IPS-18c (cell line): ENCODE measurements around the gene B3GNT2.
"Not testable (repeated sequence)": the region's sequence is repeated elsewhere in the genome, so short reads cannot be mapped to it uniquely, and the experiment has no call there.

Experiments
- H3K4me3 ChIP-seq: 2 replicates; pipeline ENCODE4 v1.7.0; 2013; ENCODE audit warnings: low read depth, mild to moderate bottlenecking, low read length, moderate library complexity; ENCODE audit not compliant: insufficient read depth
- H3K9me3 ChIP-seq: one replicate; pipeline ENCODE4 v1.6.1; 2013; ENCODE audit warnings: mild to moderate bottlenecking, low read length, moderate library complexity; ENCODE audit not compliant: control insufficient read depth, insufficient read depth

The B3GNT2 gene

DNA sequence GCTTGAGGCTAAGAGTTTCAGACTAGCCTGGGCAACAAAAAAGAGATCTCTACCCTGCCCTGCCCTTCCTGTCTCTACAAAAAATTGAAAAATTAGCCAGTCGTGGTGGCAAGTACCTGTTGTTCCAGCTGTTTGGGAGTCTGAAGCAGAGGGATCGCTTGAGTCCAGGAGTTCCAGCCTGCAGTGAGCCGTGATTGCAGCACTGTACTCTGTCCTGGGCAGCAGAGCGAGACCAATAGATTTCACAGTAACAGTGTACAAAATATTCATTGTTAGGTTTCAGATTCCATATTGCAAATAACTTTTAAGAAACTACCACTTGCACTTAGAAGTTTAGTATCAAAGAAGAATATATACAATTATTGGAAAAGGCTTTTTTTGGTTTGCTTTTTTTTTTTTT is 54.3 kb downstream of the B3GNT2 start:
- H3K4me3 ChIP-seq = no peak overlapping the region
- H3K9me3 ChIP-seq = no peaks in the 10 kb centered on the region

- H3K9me3 ChIP-seq = no peaks in the 10 kb centered on the region
- H3K4me3 ChIP-seq = no peak overlapping the region
Measured at GRCh38 chr2:62254424-62255266, 58.7 kb downstream of the B3GNT2 start.

DNA sequence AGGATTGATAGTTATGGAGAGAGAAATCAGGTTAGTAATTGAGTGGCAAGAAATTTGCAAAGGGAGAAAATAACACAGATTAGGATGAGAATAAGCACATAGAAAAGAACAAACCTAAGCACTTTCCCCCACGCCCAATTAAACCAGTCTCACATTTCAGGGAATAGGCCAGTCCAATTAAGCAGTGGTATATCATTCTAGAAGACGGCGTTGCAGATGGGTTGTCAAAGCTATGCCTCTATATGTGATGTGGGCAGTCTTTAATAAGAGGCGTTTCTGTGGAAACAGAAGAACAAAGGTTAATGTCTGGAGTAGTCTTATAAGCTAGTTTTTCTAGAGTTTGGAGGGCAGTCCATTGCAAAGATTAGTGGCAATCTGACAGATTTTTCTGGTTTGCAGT is 61.6 kb downstream of the B3GNT2 start:
- no peak overlapping the region for H3K4me3 ChIP-seq
- H3K9me3 ChIP-seq = no peaks in the 10 kb centered on the region

DNA sequence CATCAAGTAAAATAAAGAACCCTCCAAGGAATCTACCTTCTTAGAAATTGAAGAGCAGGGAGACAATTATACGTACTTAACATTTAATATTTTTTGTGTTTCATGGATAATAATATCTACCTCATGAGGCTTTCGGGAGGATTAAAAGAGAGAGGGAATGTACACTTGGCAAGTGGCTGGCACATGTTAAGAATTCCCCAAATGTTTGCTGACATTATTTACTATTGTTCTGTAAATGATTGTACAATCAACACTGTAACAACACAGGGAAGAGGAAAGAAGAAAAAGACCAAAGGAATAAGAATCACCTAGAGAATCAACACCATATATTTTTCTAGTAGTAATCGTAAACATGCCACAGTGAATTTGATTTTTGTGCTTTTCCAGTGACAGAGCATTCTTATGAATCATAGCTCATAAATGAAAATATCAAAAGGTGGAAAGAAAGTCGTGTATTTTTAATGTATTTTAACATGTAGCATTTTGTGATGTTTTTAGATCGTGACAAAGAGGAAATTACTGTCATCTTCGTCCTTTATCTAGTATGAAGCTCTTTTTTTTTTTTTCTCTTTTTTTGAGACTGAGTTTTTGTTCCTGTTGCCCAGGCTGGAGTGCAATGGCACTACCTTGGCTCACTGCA is 67.3 kb downstream of the B3GNT2 start:
- no peak overlapping the region for H3K4me3 ChIP-seq
- H3K9me3 ChIP-seq = no peaks in the 10 kb centered on the region

DNA sequence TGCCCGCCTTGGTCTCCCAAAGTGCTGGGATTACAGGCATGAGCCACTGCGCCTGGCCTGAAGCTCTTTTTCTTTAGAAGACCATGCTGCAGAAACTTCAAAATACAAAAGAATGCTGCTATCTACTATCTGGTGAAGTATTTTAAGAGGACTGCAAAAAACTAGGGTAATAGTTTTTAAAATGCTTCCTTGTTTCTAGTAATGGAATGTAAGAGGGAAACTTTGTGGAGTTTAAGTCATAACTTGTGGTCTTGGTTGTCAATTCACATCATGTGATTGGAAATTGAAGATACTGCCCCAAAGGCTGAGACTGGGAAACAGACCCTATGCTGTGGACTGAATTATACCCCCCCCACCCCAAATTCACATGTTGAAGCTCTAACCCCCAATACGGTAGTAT is 68.3 kb downstream of the B3GNT2 start:
- Histone ChIP-seq H3K4me3 (no peak overlapping the region), H3K9me3 (no peaks in the 10 kb centered on the region)

DNA sequence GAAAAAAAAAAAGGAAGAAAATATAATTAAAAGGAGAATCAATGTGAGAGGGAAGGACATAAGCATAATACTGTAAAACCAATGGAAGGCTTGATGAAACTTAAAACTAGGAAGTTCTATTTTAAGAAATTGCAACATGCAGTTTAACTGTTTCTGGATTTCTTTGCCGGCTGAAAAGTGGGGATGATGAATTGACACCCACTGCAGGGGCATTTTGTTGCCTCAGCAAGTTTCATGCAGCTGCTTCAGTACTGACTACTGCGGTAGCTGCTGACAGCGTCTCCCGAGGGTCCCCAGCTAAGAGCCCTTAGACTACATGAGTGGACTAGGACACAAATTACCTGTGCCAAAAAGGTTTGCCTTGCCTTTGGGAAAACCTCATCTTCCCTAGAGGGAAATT is 69.2 kb downstream of the B3GNT2 start:
- no peaks in the 10 kb centered on the region for H3K9me3 ChIP-seq
- no peak overlapping the region for H3K4me3 ChIP-seq

DNA sequence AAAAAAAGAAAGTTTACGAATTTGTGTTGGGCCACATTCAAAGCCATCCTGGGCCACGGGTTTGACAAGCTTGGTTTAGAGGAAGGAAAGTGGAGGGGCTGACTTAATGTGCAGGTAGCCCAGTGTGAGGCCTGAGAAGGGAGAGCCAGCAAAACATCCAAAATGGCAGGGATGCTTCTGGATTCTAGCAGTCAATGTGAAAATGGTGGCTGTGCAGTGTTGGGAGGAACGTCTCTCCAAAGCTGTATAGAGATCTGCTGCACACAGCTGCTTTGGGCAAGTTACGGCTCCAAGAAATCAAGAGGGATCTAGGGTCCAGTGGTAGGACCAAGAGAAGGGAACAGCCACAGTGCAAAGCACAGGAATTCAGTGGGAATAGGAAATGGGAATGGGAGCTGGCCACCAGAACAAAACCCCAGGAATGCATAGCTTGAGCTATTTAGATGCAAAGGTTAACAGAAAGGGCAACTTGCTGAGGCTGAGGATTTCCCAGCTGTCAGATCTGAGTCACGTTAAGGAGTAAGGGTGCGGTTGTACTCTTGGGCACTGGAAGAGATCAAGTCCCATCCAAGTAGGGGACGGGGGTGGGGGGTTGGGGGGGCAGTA is 70.6 kb downstream of the B3GNT2 start:
- Histone ChIP-seq H3K9me3 (no peaks in the 10 kb centered on the region), H3K4me3 (no peak overlapping the region)

DNA sequence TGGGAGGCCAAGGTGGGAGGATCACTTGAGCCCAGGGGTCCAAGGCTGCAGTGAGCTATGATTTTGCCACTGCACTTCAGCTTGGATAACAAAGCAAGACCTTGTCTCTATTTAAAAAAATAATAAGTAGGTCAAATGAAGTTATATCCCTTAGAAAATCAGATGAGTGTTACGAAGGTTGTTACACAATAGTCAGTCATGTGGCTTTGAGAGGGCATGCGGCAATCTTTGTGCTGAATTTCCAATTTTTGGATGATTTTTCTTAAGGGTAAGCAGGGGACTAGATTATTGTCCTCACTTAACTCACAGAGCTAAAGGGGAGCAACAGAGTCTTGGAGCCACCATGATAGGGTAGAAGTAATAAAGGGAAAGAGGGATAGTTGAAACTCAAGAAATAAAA is 71.8 kb downstream of the B3GNT2 start:
- Histone ChIP-seq H3K4me3 (no peak overlapping the region), H3K9me3 (no peaks in the 10 kb centered on the region)

GRCh38 chr2:62268681-62269188 is 72.8 kb downstream of the B3GNT2 start:
- H3K9me3 ChIP-seq, H3K4me3 ChIP-seq: not testable (repeated sequence)

GRCh38 chr2:62270728-62271127 is 74.8 kb downstream of the B3GNT2 start:
- Histone ChIP-seq H3K9me3 (peaks cover 4% of the 10 kb centered on the region), H3K4me3 (no peak overlapping the region)
